GM23338 (cell line): ENCODE measurements around the gene MBNL1. TPM values are rescaled to one million over a fixed set of nuclear protein-coding genes. Genes with fewer than 3 reads are reported as not detected.
A peak's percentile ranks its signal among the peaks of the same experiment; 100 is the strongest.

Experiments used
- ATAC-seq: fragments of 200-7000 bp; cut with Tn5 transposase; 3 replicates; pipeline ENCODE4 v1.9.1; 2020
- DNase-seq: peaks from one replicate; pipeline ENCODE4 v3.0.0-alpha.2; 2015; ENCODE audit warnings: low spot score
- H2AFZ ChIP-seq: fragments of 200-600 bp; sonication (generic); 2 replicates; pipeline ENCODE4 v1.8.0; 2016; ENCODE audit warnings: antibody characterized with exemption, mild to moderate bottlenecking, moderate library complexity
- H3F3A ChIP-seq: fragments of 200-600 bp; sonication (generic); replicated peaks from 2 replicates; pipeline ENCODE4 v1.8.0; 2017; ENCODE audit warnings: antibody characterized with exemption, mixed run types, low read depth
- H3K27ac ChIP-seq: fragments of 200-600 bp; sonication (generic); 2 replicates; pipeline ENCODE4 v1.6.1; 2016; ENCODE audit warnings: low read depth
- H3K27me3 ChIP-seq: fragments of 200-600 bp; sonication (generic); 2 replicates; pipeline ENCODE4 v1.8.0; 2016; ENCODE audit warnings: mild to moderate bottlenecking, mixed run types, moderate library complexity; ENCODE audit not compliant: insufficient read depth
- H3K36me3 ChIP-seq: fragments of 200-600 bp; sonication (generic); 2 replicates; pipeline ENCODE4 v1.8.0; 2016; ENCODE audit warnings: mild to moderate bottlenecking; ENCODE audit not compliant: insufficient read depth
- H3K4me1 ChIP-seq: fragments of 200-600 bp; sonication (generic); 2 replicates; pipeline ENCODE4 v1.8.0; 2016; ENCODE audit warnings: mild to moderate bottlenecking, moderate library complexity; ENCODE audit not compliant: insufficient read depth
- H3K4me2 ChIP-seq: fragments of 200-600 bp; sonication (generic); 2 replicates; pipeline ENCODE4 v1.7.1; 2017; ENCODE audit warnings: mixed run types
- H3K4me3 ChIP-seq: fragments of 200-600 bp; sonication (generic); 2 replicates; pipeline ENCODE4 v1.6.1; 2016; ENCODE audit warnings: mixed run types
- H3K79me2 ChIP-seq: fragments of 200-600 bp; sonication (generic); replicated peaks from 2 replicates; pipeline ENCODE4 v1.8.0; 2017; ENCODE audit warnings: mild to moderate bottlenecking; ENCODE audit not compliant: insufficient read depth
- H3K9me2 ChIP-seq: fragments of 200-600 bp; sonication (generic); 2 replicates; pipeline ENCODE4 v1.8.0; 2017; ENCODE audit not compliant: insufficient read depth
- H4K20me1 ChIP-seq: fragments of 200-600 bp; sonication (generic); replicated peaks from 2 replicates; pipeline ENCODE4 v1.8.0; 2017; ENCODE audit warnings: mild to moderate bottlenecking; ENCODE audit not compliant: insufficient read depth
- H3K27ac Mint-ChIP-seq: 2 replicates; pipeline ENCODE4 v1.8.0; 2020; ENCODE audit warnings: inconsistent platforms, mild to moderate bottlenecking, moderate library complexity, mixed read lengths
- H3K27me3 Mint-ChIP-seq: 3 replicates; pipeline ENCODE4 v1.8.0; 2022; ENCODE audit warnings: low read depth, mild to moderate bottlenecking, moderate library complexity, mixed read lengths, inconsistent platforms; ENCODE audit not compliant: insufficient read depth, poor library complexity
- H3K36me3 Mint-ChIP-seq: 3 replicates; pipeline ENCODE4 v1.8.0; 2021; ENCODE audit warnings: low read depth, mild to moderate bottlenecking, inconsistent platforms, moderate library complexity, mixed read lengths
- H3K4me1 Mint-ChIP-seq: 3 replicates; pipeline ENCODE4 v1.8.0; 2020; ENCODE audit warnings: mild to moderate bottlenecking, inconsistent platforms, mixed read lengths
- H3K4me3 Mint-ChIP-seq: 3 replicates; pipeline ENCODE4 v1.8.0; 2021; ENCODE audit warnings: moderate library complexity, mild to moderate bottlenecking, inconsistent platforms, mixed read lengths
- H3K9me3 Mint-ChIP-seq: 3 replicates; pipeline ENCODE4 v1.8.0; 2020; ENCODE audit warnings: moderate library complexity, mild to moderate bottlenecking, inconsistent platforms, mixed read lengths
- CREB1 ChIP-seq: fragments of 250-450 bp; sonication (Bioruptor Pico); IDR thresholded peaks from 2 replicates; pipeline ENCODE4 v1.5.0; 2020; ENCODE audit warnings: low read depth, mild to moderate bottlenecking, moderate library complexity
- EZH2 ChIP-seq: fragments of 200-600 bp; sonication (generic); IDR thresholded peaks from one replicate; pipeline ENCODE4 v1.8.0; 2017; ENCODE audit warnings: antibody characterized with exemption, mild to moderate bottlenecking, low read depth; ENCODE audit not compliant: unreplicated experiment
- EZH2phosphoT487 ChIP-seq: fragments of 200-600 bp; sonication (generic); IDR thresholded peaks from one replicate; pipeline ENCODE4 v1.8.1; 2018; ENCODE audit warnings: antibody characterized with exemption; ENCODE audit not compliant: unreplicated experiment
- JUNB ChIP-seq: IDR thresholded peaks from one replicate; pipeline ENCODE4 v1.6.1; 2016; ENCODE audit warnings: antibody characterized with exemption; ENCODE audit not compliant: unreplicated experiment
- NANOG ChIP-seq: IDR thresholded peaks from 2 replicates; pipeline ENCODE4 v1.6.1; 2016; ENCODE audit warnings: antibody characterized with exemption, borderline replicate concordance
- POLR2AphosphoS5 ChIP-seq: IDR thresholded peaks from 2 replicates; pipeline ENCODE4 v1.6.1; 2016; ENCODE audit warnings: antibody characterized with exemption, low read depth
- STAT1 ChIP-seq: IDR thresholded peaks from one replicate; pipeline ENCODE4 v1.6.1; 2016; ENCODE audit warnings: antibody characterized with exemption; ENCODE audit not compliant: unreplicated experiment
- ZNF331 ChIP-seq: fragments of 250-450 bp; sonication (Bioruptor Pico); IDR thresholded peaks from 2 replicates; pipeline ENCODE4 v1.5.0; 2020; ENCODE audit warnings: low read depth, mild to moderate bottlenecking, moderate library complexity
- polyA plus RNA-seq: library from polyadenylated mRNA; unstranded; fragments of >200 nt; fragmentation: Nextera tagmentation; extraction: Ambion mirVana; gene quantifications from 2 replicates; pipeline ENCODE4 v1.2.1, GENCODE V29; 2016
- total RNA-seq: library from RNA; depleted of rRNA; stranded (reverse); fragments of >200 nt; shearing (Covaris generic); gene quantifications from 2 replicates; pipeline ENCODE4 v1.2.3, GENCODE V29; 2014
- TF ChIP-seq, protein P1 (sequence below): IDR thresholded peaks from 2 replicates; pipeline ENCODE4 v1.6.1; 2016; ENCODE audit warnings: antibody characterized with exemption
- TF ChIP-seq, protein P2 (sequence below): IDR thresholded peaks from one replicate; pipeline ENCODE4 v1.6.1; 2018; ENCODE audit warnings: antibody characterized with exemption; ENCODE audit not compliant: unreplicated experiment

Gene MBNL1
- total and polyA plus RNA-seq, 2 experiments from 2014 or later, result 9.4 to 23.2 TPM

DNA sequence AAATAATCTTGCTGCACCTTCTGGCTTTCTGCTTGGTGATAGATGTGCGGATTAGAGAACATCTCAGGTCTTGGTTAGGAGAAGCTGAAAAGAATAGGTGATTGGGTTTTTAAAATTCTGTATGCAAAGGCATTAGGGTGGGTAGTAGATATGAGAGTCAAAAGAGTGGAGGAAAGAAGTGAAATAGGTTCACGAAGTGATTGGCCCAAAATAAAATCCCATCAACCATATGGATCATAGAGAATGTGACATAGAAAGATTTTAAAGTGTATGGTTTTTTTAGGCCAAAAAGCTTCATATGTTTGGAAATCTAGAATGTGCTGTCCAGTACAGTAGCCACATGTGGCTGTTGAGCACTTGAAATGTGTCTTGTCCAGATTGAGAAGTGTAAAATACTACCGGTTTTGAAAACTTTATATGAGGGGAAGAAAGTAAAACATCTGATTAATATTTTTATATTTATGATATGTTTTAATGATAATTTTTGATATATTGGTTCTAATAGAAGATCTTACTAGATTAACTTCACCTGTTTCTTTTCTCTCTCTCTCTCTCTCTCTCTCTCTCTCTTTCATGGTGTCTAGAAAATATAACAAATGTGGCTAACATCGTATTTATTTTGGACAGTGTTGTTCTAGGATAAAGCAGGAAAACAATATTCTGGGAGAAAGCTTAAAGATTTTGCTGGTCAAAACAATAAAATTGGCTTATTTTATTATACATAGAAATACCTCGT lies 2.9 kb downstream of the MBNL1 start:
- ATAC-seq (no peak), DNase-seq (no peak)
- Histone ChIP-seq H3K4me2 (peak overlapping the region; percentile 96; the same call in 1 of the 2 replicates), H3K27me3 (peaks cover 17% of the 10 kb centered on the region), H3K4me3 (peak overlapping the region; percentile 92; the same call in 1 of the 2 replicates), H3K4me1 (peaks cover 31% of the 10 kb centered on the region), H3K36me3 (no peaks in the 10 kb centered on the region), H3K79me2 (peaks cover 73% of the 10 kb centered on the region), H3K27ac (no peak overlapping the region), H3F3A (no peaks in the 10 kb centered on the region), H2AFZ (no peak overlapping the region), H3K9me2 (no peaks in the 10 kb centered on the region), H4K20me1 (no peaks in the 10 kb centered on the region; the same call in 1 of the 2 replicates)
- H3K27me3 Mint-ChIP-seq, result peaks cover 13% of the 10 kb centered on the region
- TF ChIP-seq, protein P1, sequence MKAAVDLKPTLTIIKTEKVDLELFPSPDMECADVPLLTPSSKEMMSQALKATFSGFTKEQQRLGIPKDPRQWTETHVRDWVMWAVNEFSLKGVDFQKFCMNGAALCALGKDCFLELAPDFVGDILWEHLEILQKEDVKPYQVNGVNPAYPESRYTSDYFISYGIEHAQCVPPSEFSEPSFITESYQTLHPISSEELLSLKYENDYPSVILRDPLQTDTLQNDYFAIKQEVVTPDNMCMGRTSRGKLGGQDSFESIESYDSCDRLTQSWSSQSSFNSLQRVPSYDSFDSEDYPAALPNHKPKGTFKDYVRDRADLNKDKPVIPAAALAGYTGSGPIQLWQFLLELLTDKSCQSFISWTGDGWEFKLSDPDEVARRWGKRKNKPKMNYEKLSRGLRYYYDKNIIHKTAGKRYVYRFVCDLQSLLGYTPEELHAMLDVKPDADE, result no peak
- TF ChIP-seq, protein P2, sequence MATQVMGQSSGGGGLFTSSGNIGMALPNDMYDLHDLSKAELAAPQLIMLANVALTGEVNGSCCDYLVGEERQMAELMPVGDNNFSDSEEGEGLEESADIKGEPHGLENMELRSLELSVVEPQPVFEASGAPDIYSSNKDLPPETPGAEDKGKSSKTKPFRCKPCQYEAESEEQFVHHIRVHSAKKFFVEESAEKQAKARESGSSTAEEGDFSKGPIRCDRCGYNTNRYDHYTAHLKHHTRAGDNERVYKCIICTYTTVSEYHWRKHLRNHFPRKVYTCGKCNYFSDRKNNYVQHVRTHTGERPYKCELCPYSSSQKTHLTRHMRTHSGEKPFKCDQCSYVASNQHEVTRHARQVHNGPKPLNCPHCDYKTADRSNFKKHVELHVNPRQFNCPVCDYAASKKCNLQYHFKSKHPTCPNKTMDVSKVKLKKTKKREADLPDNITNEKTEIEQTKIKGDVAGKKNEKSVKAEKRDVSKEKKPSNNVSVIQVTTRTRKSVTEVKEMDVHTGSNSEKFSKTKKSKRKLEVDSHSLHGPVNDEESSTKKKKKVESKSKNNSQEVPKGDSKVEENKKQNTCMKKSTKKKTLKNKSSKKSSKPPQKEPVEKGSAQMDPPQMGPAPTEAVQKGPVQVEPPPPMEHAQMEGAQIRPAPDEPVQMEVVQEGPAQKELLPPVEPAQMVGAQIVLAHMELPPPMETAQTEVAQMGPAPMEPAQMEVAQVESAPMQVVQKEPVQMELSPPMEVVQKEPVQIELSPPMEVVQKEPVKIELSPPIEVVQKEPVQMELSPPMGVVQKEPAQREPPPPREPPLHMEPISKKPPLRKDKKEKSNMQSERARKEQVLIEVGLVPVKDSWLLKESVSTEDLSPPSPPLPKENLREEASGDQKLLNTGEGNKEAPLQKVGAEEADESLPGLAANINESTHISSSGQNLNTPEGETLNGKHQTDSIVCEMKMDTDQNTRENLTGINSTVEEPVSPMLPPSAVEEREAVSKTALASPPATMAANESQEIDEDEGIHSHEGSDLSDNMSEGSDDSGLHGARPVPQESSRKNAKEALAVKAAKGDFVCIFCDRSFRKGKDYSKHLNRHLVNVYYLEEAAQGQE, result no peak
- no peak for TF ChIP-seq CREB1 (CRISPR knock-in tag)
- H3K4me1 Mint-ChIP-seq, result peaks cover 38% of the 10 kb centered on the region
- H3K4me3 Mint-ChIP-seq, result peak overlapping the region; percentile 0; the same call in 1 of the 3 replicates
- no peak overlapping the region; the same call in 1 of the 2 replicates for H3K27ac Mint-ChIP-seq
- H3K9me3 Mint-ChIP-seq, result no peaks in the 10 kb centered on the region
- H3K36me3 Mint-ChIP-seq, result no peaks in the 10 kb centered on the region

DNA sequence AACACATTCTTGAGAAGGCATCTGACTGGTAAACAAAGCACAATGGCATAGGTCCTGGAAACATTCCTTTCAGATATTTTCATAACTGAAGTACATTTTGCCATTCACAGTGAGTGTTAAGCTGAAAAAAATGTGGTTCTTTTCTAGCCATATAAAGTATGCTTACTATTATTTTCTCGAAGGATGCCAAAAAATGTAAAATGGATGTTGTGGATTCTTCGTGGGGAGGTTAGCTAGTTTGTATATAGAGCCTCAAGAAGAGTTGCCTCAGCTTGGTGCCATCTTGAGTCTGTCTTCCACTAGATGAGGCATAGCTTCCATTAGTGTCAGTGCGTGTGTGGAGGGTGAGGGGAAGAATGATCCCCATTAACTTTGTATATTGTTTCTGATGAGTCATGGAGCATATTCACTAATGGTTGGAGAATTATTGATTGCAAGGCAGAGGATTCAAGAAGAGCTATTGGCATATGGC lies 4.1 kb downstream of the MBNL1 start:
- H3K27ac ChIP-seq, result no peak overlapping the region
- H3K4me3 Mint-ChIP-seq, result no peak overlapping the region
- H3K4me1 ChIP-seq, result peaks cover 28% of the 10 kb centered on the region
- no peaks in the 10 kb centered on the region for H3F3A ChIP-seq
- H2AFZ ChIP-seq, result no peak overlapping the region
- H3K9me2 ChIP-seq, result no peaks in the 10 kb centered on the region
- peak overlapping the region; percentile 11; the same call in 1 of the 2 replicates for H3K4me2 ChIP-seq
- H3K4me3 ChIP-seq, result no peak overlapping the region
- TF ChIP-seq, protein P1, result no peak
- TF ChIP-seq EZH2 (no peak), NANOG (no peak), ZNF331 (no peak), STAT1 (no peak), POLR2AphosphoS5 (no peak), EZH2phosphoT487 (no peak), JUNB (no peak)
- TF ChIP-seq, protein P2, result no peak
- DNase-seq (no peak), ATAC-seq (no peak)
- peak overlapping the region; percentile 50 for H3K27ac Mint-ChIP-seq
- H3K27me3 Mint-ChIP-seq, result peaks cover 5% of the 10 kb centered on the region
- H3K4me1 Mint-ChIP-seq, result peaks cover 35% of the 10 kb centered on the region
- H4K20me1 ChIP-seq, result no peaks in the 10 kb centered on the region; the same call in 1 of the 2 replicates
- H3K79me2 ChIP-seq, result peaks cover 84% of the 10 kb centered on the region
- no peaks in the 10 kb centered on the region for H3K36me3 ChIP-seq
- H3K27me3 ChIP-seq, result peaks cover 6% of the 10 kb centered on the region
- H3K36me3 Mint-ChIP-seq, result no peaks in the 10 kb centered on the region
- H3K9me3 Mint-ChIP-seq, result no peaks in the 10 kb centered on the region
